Immature natural killer cell (primary cell): ENCODE data around the gene RNASE7. TPM values are rescaled to one million over a fixed set of nuclear protein-coding genes. Genes with fewer than 3 reads are reported as not detected.

Experiments used
- DNase-seq, 3 donors: peaks; one replicate each; pipeline ENCODE4 v3.0.0; 2022; ENCODE audit warnings: mixed read lengths in 1 of 3
- H3K27ac Mint-ChIP-seq, 6 donors: one replicate each; pipeline ENCODE4 v1.8.0; 2020; ENCODE audit warnings: mixed read lengths in 6 of 6, mild to moderate bottlenecking in 5 of 6, inconsistent platforms in 4 of 6, moderate library complexity in 3 of 6
- H3K27me3 Mint-ChIP-seq, 3 donors: one replicate each; pipeline ENCODE4 v1.8.0; 2020 to 2021; ENCODE audit warnings: low read depth in 3 of 3, mild to moderate bottlenecking in 3 of 3, mixed read lengths in 3 of 3, moderate library complexity in 3 of 3, inconsistent platforms in 1 of 3
- H3K36me3 Mint-ChIP-seq, 3 donors: one replicate each; pipeline ENCODE4 v1.8.0; 2020; ENCODE audit warnings: mixed read lengths in 3 of 3, inconsistent platforms in 2 of 3, mild to moderate bottlenecking in 2 of 3
- H3K4me1 Mint-ChIP-seq, 2 donors: one replicate each; pipeline ENCODE4 v1.8.0; 2020; ENCODE audit warnings: inconsistent platforms in 2 of 2, mild to moderate bottlenecking in 2 of 2, mixed read lengths in 2 of 2, moderate library complexity in 1 of 2
- H3K4me3 Mint-ChIP-seq, 5 donors: one replicate each; pipeline ENCODE4 v1.8.0; 2020; ENCODE audit warnings: mild to moderate bottlenecking in 5 of 5, mixed read lengths in 5 of 5, inconsistent platforms in 3 of 5, moderate library complexity in 3 of 5
- H3K9me3 Mint-ChIP-seq, 6 donors: one replicate each; pipeline ENCODE4 v1.8.0; 2020; ENCODE audit warnings: mild to moderate bottlenecking in 6 of 6, mixed read lengths in 6 of 6, inconsistent platforms in 4 of 6, moderate library complexity in 3 of 6
- polyA plus RNA-seq, 3 donors: library from polyadenylated mRNA; unstranded; fragments of 300-500 nt; fragmentation: Illumina TruSeq; gene quantifications; one replicate each; pipeline ENCODE4 v1.2.3, GENCODE V29; 2021

Gene RNASE7
- polyA plus RNA-seq, 3 donors from 2014 or later: not detected

DNA sequence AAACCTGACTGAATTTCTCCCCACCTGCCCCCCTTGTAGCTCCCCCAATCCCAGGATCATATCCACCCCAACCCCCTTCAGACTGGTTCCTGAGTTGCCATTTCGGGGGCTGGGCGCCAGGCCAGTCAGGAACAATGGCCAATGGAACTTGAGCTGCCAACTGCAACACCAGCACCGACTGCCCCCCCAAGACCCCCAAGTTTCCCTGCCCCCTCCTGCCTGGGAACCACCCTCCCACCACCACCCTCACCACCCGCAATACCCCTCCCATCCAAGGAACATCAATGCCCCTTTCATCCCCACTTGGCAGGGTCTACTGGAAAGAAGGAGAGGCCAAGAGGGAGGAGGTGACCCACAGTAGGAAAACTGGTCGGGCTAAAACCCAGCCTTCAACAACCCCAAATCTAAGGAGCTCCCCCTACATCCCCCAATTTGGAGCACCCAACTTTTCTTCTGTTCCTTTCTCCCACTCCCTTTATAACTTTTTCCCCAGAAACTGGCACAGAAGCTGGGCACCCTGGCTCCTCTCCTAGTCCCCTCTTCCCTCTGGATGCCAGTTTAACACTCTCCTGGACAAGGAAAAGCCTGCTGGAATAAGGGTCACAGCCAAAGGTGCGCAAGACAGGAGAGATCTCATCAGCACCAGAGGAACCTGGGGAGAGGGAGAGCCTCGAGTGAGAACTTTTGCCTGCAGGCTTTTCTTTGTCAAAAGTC lies 15.7 kb upstream of the RNASE7 start:
- Mint-ChIP-seq H3K27ac (peak overlapping the region in 2 of 6 donors; percentile 18 to 38), H3K4me1 (peaks cover 11 to 20% of the 10 kb centered on the region in 2 donors), H3K27me3 (peaks cover 4 to 11% (median 6%) of the 10 kb centered on the region in 3 donors), H3K36me3 (peaks cover 0 to 10% (median 2%) of the 10 kb centered on the region in 3 donors), H3K4me3 (peak overlapping the region; percentile 47 to 89 (median 62)), H3K9me3 (no peaks in the 10 kb centered on the region)
- no peak for DNase-seq

DNA sequence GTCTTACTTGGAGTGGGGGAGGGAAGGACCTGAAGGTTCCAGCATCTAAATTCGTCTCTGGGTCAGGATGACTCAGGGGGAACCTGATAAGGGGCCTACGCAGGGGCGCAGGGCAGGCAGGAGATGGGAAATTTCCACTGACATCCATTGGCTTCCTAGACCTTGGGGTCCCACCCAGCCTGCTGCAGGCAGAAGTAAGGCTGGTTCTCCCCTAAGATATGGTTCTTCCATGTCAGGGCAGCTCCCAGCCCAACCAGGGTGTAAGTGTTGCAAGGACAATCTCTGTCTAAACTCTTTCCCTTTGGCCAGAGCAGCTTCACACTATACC lies 15.2 kb upstream of the RNASE7 start:
- peaks cover 0 to 5% (median 0%) of the 10 kb centered on the region in 3 donors for H3K36me3 Mint-ChIP-seq
- H3K27me3 Mint-ChIP-seq: peaks cover 2 to 11% (median 6%) of the 10 kb centered on the region in 3 donors
- no peak for DNase-seq
- H3K4me1 Mint-ChIP-seq: peaks cover 11 to 20% of the 10 kb centered on the region in 2 donors
- peak overlapping the region; percentile 18 to 60 (median 40) for H3K4me3 Mint-ChIP-seq
- H3K9me3 Mint-ChIP-seq: no peaks in the 10 kb centered on the region
- peak overlapping the region in 1 of 6 donors; percentile 38 for H3K27ac Mint-ChIP-seq

DNA sequence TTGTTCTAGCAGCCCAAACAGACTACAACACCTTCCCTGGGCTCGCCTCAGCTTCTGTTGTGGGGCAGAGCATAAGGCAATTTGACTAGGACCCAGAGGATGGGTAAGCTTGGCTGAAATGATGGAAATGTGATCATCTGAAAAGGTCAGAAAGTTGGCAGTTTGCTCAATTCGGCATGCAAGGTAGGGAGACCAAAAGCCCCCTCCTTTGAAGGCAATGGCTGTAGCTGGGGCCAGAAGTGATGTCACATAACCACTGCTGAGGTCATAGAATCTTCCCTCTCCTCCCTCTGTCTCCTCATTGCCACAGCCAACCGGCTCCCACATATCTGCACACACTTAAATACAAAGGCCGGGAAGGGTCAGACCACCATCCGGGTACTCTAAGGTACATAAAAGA lies 12.2 kb upstream of the RNASE7 start, which contains the start of gene TPPP2:
Gene TPPP2 (plus strand): TSS at position 301 of the 400 bp plus-strand sequence. CDS start 365 bp downstream, outside the sequence.
- Mint-ChIP-seq H3K4me1 (no peaks in the 10 kb centered on the region), H3K9me3 (no peaks in the 10 kb centered on the region), H3K4me3 (no peak within 1 kb of the TSS), H3K36me3 (no peaks in the 10 kb centered on the region), H3K27ac (no peak within 1 kb of the TSS), H3K27me3 (peaks cover 1 to 3% (median 2%) of the 10 kb centered on the region in 3 donors)
- no peak for DNase-seq

DNA sequence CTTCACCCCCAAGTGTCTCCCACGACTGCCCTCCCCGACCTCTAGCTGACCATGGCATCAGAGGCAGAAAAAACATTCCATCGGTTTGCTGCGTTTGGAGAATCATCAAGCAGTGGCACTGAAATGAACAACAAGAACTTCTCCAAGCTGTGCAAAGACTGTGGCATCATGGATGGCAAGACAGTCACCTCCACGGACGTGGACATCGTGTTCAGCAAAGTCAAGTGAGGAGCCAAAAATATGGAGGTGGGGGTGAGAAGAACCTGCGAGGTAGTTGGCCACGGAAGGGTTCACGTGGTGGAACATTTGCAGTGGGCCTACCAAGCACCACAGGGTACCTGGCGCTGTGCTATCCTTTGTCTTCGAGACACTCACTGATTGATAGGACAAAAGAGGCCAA lies 11.6 kb upstream of the RNASE7 start:
- no peaks in the 10 kb centered on the region for H3K9me3 Mint-ChIP-seq
- no peak overlapping the region for H3K4me3 Mint-ChIP-seq
- H3K4me1 Mint-ChIP-seq: no peaks in the 10 kb centered on the region
- H3K27ac Mint-ChIP-seq: no peak overlapping the region
- H3K27me3 Mint-ChIP-seq: peaks cover 1 to 3% (median 2%) of the 10 kb centered on the region in 3 donors
- no peaks in the 10 kb centered on the region for H3K36me3 Mint-ChIP-seq
- no peak for DNase-seq

DNA sequence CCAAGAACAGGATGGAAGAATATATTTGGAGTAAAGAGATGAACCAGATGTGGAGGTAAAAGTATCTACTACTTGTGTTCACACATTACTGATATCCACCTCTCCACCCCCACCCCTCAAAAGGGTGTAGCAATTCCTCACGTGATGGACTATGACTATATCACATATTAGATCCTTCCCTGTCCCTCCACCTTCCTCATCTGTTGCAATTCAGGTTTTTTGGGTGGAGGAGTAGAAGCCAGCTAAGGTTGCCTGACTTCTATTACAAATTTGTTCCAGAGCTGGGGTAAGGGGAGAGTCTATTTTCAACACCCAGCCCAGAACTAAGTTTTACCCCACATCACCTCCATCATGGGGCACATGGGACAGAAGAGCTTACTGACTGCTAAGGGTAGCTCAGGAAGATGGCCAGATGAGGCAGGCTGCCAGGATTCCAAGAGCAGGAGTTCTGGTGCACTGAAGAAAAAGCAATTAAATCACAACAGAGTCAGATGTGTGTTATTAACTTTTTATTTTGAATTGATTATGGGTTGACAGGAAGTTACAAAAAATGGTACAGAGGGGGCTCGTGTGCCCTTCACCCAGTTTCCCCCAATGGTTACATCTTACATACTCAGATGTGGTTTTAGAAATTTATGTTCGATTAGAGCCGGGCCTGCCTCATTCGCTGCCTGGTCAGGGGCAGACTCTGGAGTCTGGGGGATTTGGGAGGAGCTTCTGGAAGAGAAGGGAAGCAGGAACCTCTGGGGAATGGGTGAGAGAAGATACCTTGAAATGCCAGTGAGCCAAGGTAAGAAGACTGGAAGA lies 9.6 kb upstream of the RNASE7 start:
- no peaks in the 10 kb centered on the region for H3K9me3 Mint-ChIP-seq
- H3K27me3 Mint-ChIP-seq: peaks cover 1 to 4% (median 2%) of the 10 kb centered on the region in 3 donors
- no peak overlapping the region for H3K4me3 Mint-ChIP-seq
- H3K27ac Mint-ChIP-seq: no peak overlapping the region
- DNase-seq: no peak
- no peaks in the 10 kb centered on the region for H3K4me1 Mint-ChIP-seq
- H3K36me3 Mint-ChIP-seq: no peaks in the 10 kb centered on the region

DNA sequence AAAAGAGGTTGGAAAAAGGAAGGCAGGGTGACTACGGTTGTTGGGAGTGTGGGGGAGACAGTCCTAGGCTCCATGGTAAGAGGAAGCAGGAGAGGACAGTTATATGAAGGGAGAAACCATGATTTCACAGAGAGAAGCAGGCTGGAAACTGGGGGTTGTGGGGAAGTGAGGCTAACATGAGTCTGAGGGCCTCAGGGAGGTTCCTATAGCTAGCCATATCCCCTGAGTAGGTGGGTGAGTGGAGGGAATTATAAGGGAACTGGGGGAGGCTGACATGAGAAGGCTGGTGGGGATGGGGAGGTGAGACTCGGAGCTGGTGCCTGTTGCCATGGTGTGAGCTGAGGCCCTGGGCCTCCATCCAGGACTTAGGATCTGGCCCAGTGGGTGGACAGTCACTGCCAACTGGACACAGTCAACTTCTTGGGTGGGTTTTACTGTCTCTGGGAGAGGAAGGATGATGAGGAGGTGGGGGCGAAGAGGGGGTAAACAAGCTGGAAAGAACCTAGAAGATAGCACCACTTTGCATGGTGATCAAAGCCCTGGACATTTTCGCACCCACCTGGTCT lies 8.9 kb upstream of the RNASE7 start:
- Mint-ChIP-seq H3K27ac (no peak overlapping the region), H3K9me3 (no peaks in the 10 kb centered on the region), H3K36me3 (no peaks in the 10 kb centered on the region), H3K4me3 (no peak overlapping the region), H3K4me1 (no peaks in the 10 kb centered on the region), H3K27me3 (peaks cover 1 to 4% (median 2%) of the 10 kb centered on the region in 3 donors)
- no peak for DNase-seq

DNA sequence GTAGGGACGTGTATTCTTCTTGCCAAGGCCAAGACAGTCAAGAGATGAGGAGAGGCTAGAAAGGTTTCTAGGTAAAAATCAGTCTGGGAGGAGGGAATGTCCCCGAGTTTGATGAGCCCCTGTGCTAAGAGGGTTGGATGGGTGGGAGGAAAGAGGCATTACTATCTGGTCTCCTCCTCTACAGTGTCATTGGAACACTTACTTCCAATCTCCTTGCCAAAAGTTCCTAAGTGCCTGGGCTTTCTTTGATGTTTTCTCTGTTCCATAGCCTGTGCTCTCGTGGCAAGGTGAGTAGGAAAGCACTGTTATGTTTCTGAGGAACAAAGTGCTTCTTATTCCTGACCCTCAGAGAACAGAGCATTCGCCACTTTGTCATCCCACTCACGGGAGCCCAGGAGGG lies 7.5 kb upstream of the RNASE7 start, which contains the start of gene RNASE13:
Gene RNASE13 (minus strand): TSS at position 101 of the 400 bp plus-strand sequence. CDS start 519 bp downstream, outside the sequence.
- no peak for DNase-seq
- H3K4me3 Mint-ChIP-seq: no peak within 1 kb of the TSS
- peaks cover 1 to 4% (median 2%) of the 10 kb centered on the region in 3 donors for H3K27me3 Mint-ChIP-seq
- no peaks in the 10 kb centered on the region for H3K9me3 Mint-ChIP-seq
- no peaks in the 10 kb centered on the region for H3K36me3 Mint-ChIP-seq
- H3K27ac Mint-ChIP-seq: no peak within 1 kb of the TSS
- H3K4me1 Mint-ChIP-seq: no peaks in the 10 kb centered on the region

DNA sequence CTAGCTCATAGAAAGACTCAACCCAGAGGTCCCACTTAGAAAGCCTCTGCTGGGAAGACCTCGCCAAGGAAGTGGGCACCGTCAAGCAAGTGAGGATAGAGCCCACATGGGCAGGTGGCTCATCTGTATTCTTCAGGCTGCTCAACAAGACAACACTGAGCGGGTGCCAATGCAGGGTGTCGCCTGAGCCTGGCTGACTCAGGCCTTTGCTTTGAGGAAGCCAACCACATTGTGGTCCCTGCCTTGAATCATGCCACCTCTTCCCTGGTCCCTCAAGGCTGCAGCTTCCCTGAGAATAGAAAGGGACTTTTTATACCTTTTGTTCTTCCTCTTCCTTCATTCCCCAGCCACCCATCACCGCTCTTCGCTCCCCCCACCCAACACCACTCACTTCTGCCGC lies 5.4 kb upstream of the RNASE7 start:
- no peak overlapping the region for H3K4me3 Mint-ChIP-seq
- H3K27ac Mint-ChIP-seq: no peak overlapping the region
- peaks cover 1 to 4% (median 2%) of the 10 kb centered on the region in 3 donors for H3K27me3 Mint-ChIP-seq
- H3K36me3 Mint-ChIP-seq: no peaks in the 10 kb centered on the region
- DNase-seq: no peak
- no peaks in the 10 kb centered on the region for H3K9me3 Mint-ChIP-seq
- H3K4me1 Mint-ChIP-seq: no peaks in the 10 kb centered on the region

DNA sequence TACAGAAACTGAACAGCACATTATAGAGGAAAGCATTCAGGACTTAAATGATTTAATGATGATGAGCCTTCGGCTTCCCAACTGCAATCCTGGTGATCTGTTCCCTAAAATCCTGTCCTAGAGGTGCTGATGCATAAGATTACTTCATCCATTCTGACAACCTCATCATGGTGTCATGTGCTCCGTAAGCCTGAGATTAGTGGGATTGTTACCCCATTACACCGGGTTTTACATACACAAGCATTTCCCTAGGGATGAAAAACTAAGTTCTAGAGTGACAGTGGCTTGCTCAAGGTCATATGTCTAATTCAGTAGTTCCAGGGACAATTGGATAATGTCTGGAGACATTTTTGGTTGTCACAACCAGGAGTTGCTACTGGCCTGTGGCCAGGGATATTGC lies 5.0 kb upstream of the RNASE7 start:
- no peak overlapping the region for H3K27ac Mint-ChIP-seq
- no peaks in the 10 kb centered on the region for H3K4me1 Mint-ChIP-seq
- no peak for DNase-seq
- H3K9me3 Mint-ChIP-seq: no peaks in the 10 kb centered on the region
- H3K36me3 Mint-ChIP-seq: no peaks in the 10 kb centered on the region
- no peak overlapping the region for H3K4me3 Mint-ChIP-seq
- peaks cover 1 to 4% (median 2%) of the 10 kb centered on the region in 3 donors for H3K27me3 Mint-ChIP-seq

DNA sequence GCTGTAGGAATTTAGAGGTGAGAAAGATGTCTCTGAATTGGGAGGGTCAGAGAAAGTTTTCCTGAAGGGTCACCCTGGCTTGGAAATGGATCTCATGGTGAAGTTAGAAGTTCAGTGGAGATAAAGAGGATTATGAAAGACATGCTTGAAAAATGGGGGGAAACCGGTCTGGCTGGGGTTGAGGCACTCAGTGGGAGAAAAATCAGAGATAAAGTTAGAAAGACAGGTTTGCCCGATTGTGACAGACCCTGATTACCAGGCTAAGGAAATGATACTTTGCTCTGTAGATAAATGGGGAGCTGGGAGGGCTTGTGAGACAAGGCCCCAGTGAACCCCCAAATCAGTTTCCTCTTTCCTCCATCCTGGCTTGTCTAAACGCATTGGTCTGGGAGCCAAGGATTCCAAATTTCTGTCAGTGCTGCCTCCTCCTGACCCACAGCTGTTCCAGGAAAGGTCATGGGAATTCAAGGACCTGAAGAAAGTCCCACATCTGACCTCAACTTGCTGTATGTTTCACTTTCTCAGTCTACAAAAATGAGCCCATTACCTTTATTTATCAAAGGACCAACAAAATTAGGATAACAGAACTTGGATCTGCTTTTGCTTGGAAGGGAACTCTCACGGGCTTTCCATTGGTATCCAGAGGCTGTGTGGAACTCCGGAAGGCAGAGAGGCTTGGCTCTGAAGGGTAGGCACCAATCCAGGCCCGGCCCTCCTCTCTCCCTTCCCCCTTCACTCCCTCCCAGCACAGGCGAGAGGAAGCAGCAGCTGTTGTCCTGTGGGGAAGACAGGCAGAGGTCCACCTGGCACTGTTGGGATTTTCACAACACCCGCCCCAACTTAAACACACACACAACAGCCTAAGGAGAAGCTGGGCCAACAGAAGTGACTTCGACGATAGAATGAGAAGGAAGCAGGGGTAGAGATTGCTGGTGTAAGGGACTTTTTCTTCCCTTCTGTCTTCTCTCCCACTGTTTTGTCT lies 3.4 kb upstream of the RNASE7 start:
- Mint-ChIP-seq H3K27ac (no peak overlapping the region), H3K4me3 (no peak overlapping the region), H3K36me3 (no peaks in the 10 kb centered on the region), H3K9me3 (no peaks in the 10 kb centered on the region), H3K27me3 (peaks cover 4 to 9% (median 5%) of the 10 kb centered on the region in 3 donors), H3K4me1 (no peaks in the 10 kb centered on the region)
- DNase-seq: no peak

DNA sequence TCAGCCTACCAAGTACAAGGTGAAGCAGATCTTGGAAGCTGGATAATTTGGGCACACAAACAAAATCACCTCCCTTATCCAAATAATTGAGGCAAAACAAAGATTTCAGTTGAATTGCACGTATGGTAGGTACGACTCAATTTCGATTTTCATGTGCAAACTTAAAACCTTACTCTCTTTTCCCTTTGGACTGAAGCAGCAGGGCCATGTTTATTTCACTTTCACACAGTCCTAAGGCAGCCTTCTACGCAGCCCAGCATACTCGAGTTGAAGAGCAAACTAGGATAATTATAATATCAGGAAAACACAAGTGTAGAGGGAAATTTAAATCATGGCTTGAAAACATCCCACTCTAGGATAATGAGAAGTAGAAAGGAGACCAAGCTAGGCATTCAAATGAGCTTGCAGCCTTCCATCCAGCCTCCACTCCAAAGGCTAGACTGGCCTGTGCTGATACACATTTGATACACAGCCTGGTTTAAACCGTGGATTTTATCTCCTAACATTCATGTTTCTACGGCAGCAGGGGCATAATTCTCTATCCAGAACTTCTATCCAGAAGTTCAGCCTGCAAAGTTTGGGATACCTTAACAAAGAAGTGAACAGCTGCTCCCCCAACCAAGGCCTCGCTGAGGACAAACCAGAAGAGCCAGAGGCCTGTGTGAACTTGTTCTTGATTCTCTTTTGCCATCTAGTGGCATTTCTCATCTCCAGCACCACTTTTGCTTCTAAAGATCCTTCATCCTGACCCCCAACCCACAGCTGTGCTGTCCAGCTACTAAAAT lies 2.4 kb upstream of the RNASE7 start:
- no peaks in the 10 kb centered on the region for H3K9me3 Mint-ChIP-seq
- peaks cover 4 to 8% (median 5%) of the 10 kb centered on the region in 3 donors for H3K27me3 Mint-ChIP-seq
- no peaks in the 10 kb centered on the region for H3K4me1 Mint-ChIP-seq
- peak overlapping the region in 1 of 6 donors; percentile 38 for H3K27ac Mint-ChIP-seq
- H3K4me3 Mint-ChIP-seq: no peak overlapping the region
- no peaks in the 10 kb centered on the region for H3K36me3 Mint-ChIP-seq
- DNase-seq: peak; percentile 10 to 22 (median 13)

DNA sequence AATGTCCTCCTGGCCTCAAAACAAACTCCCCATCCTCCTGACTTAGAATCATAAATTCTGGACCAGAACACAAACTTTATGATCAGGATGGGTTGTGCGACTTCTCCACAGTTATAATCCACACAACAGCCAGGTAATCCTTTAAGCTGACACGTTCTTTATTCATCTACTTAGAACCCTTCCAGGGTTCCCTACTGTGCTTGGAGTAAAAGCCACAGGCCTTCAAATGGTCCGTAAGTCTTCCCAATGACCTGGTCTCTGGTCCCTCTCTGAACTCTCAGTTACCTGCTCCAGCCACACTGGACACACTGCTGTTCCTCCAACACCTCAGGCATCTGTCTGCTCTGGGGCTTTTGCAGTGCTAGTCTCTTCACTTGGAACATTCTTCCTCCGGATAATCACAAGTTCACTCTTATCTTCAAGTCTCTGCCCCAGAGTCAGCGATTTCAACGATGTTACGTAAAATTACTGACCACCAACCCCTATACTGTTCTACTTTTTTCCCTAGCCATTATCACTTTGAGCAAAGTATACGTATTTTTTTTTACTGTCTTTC lies 1.7 kb upstream of the RNASE7 start:
- Mint-ChIP-seq H3K27ac (peak overlapping the region in 1 of 6 donors; percentile 38), H3K9me3 (no peaks in the 10 kb centered on the region), H3K36me3 (no peaks in the 10 kb centered on the region), H3K27me3 (peaks cover 5 to 8% (median 6%) of the 10 kb centered on the region in 3 donors), H3K4me3 (no peak overlapping the region), H3K4me1 (no peaks in the 10 kb centered on the region)
- no peak for DNase-seq
